Omental fat pad (tissue), 4 donors: ENCODE results near the gene CSNK1G1. TPM values are rescaled to one million over a fixed set of nuclear protein-coding genes. Genes with fewer than 3 reads are reported as not detected.
"Not testable (repeated sequence)": the region's sequence is repeated elsewhere in the genome, so short reads cannot be mapped to it uniquely, and the experiment has no call there.

Experiments
- ATAC-seq: fragments of 150-250 bp; one replicate; pipeline ENCODE4 v1.9.1; 2016; ENCODE audit warnings: mild to moderate bottlenecking, moderate library complexity; ENCODE audit not compliant: low FRiP score
- DNase-seq: peaks from one replicate; pipeline ENCODE4 v3.0.0-alpha.2; 2019; ENCODE audit warnings: low spot score
- CTCF ChIP-seq, 3 donors: fragments of 450-650 bp; IDR thresholded peaks; one replicate each; pipeline ENCODE4 v1.5.1; 2016 to 2017; ENCODE audit warnings: antibody characterized with exemption in 3 of 3, mild to moderate bottlenecking in 3 of 3, moderate library complexity in 2 of 3
- total RNA-seq, 4 donors: library from RNA; depleted of rRNA; stranded (reverse); fragments of >200 nt; gene quantifications; one replicate each; pipeline ENCODE4 v1.1.0, GENCODE V29; 2016

Gene CSNK1G1
- total RNA-seq, 4 donors from 2014 or later, result 13.6 to 23.3 (median 21.7) TPM

- DNase-seq (no peak), ATAC-seq (peak; percentile 62)
- TF ChIP-seq CTCF (IDR thresholded peaks at IDR 0.05), result no peak
Measured at GRCh38 chr15:64232400-64232799, 123.6 kb downstream of the CSNK1G1 start.

GRCh38 chr15:64229129-64229724 is 126.7 kb downstream of the CSNK1G1 start:
- DNase-seq, result no peak
- no peak for ATAC-seq
- TF ChIP-seq CTCF (IDR thresholded peaks at IDR 0.05), result no peak

GRCh38 chr15:64225804-64226203 is 130.2 kb downstream of the CSNK1G1 start:
- no peak for TF ChIP-seq CTCF (IDR thresholded peaks at IDR 0.05)
- ATAC-seq (no peak), DNase-seq (no peak)

GRCh38 chr15:64224511-64224910 is 131.5 kb downstream of the CSNK1G1 start:
- ATAC-seq (no peak), DNase-seq (no peak)
- TF ChIP-seq CTCF (IDR thresholded peaks at IDR 0.05), result no peak

GRCh38 chr15:64223882-64224281 is 132.1 kb downstream of the CSNK1G1 start:
- ATAC-seq, result no peak
- DNase-seq, result no peak
- no peak for TF ChIP-seq CTCF (IDR thresholded peaks at IDR 0.05)

GRCh38 chr15:64222573-64223366 is 133.2 kb downstream of the CSNK1G1 start:
- ATAC-seq, result no peak
- no peak for TF ChIP-seq CTCF (IDR thresholded peaks at IDR 0.05)
- DNase-seq, result no peak

- not testable (repeated sequence) for ATAC-seq
Measured at GRCh38 chr15:64221911-64222310, 134.1 kb downstream of the CSNK1G1 start.

GRCh38 chr15:64217429-64217750 is 138.6 kb downstream of the CSNK1G1 start:
- not testable (repeated sequence) for DNase-seq, ATAC-seq

More at GRCh38 chr15:64221911-64222310, 134.1 kb downstream of the CSNK1G1 start:
- not testable (repeated sequence) for DNase-seq
